Skeletal muscle satellite cell (primary cell): ENCODE results near the gene OGFOD1.

ENCODE experiments used
- H3K27me3 ChIP-seq: 2 replicates; pipeline ENCODE4 v1.7.0; 2013; ENCODE audit warnings: low read length; ENCODE audit not compliant: control insufficient read depth, insufficient read depth
- H3K36me3 ChIP-seq: 2 replicates; pipeline ENCODE4 v1.7.0; 2013; ENCODE audit warnings: mild to moderate bottlenecking, control low read depth, low read length; ENCODE audit not compliant: insufficient read depth
- H3K4me1 ChIP-seq: 2 replicates; pipeline ENCODE4 v1.7.0; 2013; ENCODE audit warnings: low read length; ENCODE audit not compliant: control insufficient read depth, insufficient read depth
- H3K4me2 ChIP-seq: 2 replicates; pipeline ENCODE4 v1.7.0; 2013; ENCODE audit warnings: mild to moderate bottlenecking, low read length
- H3K4me3 ChIP-seq: 2 replicates; pipeline ENCODE4 v1.7.0; 2013; ENCODE audit warnings: low read length
- H3K9ac ChIP-seq: 2 replicates; pipeline ENCODE4 v1.7.0; 2013; ENCODE audit warnings: mild to moderate bottlenecking, low read depth, low read length, moderate library complexity
- H3K9me3 ChIP-seq: replicated peaks from 2 replicates; pipeline ENCODE4 v1.7.0; 2013; ENCODE audit warnings: mild to moderate bottlenecking, control low read depth, low read length

OGFOD1 gene

GRCh38 chr16:56420613-56421012 lies 30.7 kb upstream of the OGFOD1 start:
- Histone ChIP-seq H3K9ac (no peak overlapping the region), H3K4me2 (no peak overlapping the region), H3K4me1 (peaks cover 25% of the 10 kb centered on the region), H3K4me3 (no peak overlapping the region), H3K27me3 (no peaks in the 10 kb centered on the region), H3K36me3 (no peaks in the 10 kb centered on the region), H3K9me3 (no peaks in the 10 kb centered on the region)

- H3K27me3 ChIP-seq: no peaks in the 10 kb centered on the region
- no peak overlapping the region for H3K9ac ChIP-seq
- H3K9me3 ChIP-seq: no peaks in the 10 kb centered on the region
Measured at GRCh38 chr16:56421313-56421712, 30.0 kb upstream of the OGFOD1 start.

GRCh38 chr16:56421976-56422669 lies 29.2 kb upstream of the OGFOD1 start:
- no peaks in the 10 kb centered on the region for H3K9me3 ChIP-seq
- H3K4me3 ChIP-seq: no peak overlapping the region
- no peaks in the 10 kb centered on the region for H3K27me3 ChIP-seq
- H3K9ac ChIP-seq: no peak overlapping the region
- peaks cover 30% of the 10 kb centered on the region for H3K4me1 ChIP-seq
- no peak overlapping the region for H3K4me2 ChIP-seq
- no peaks in the 10 kb centered on the region for H3K36me3 ChIP-seq

More at GRCh38 chr16:56421313-56421712, 30.0 kb upstream of the OGFOD1 start:
- no peak overlapping the region for H3K4me2 ChIP-seq
- H3K4me3 ChIP-seq: no peak overlapping the region
- peaks cover 30% of the 10 kb centered on the region for H3K4me1 ChIP-seq
- H3K36me3 ChIP-seq: no peaks in the 10 kb centered on the region

GRCh38 chr16:56422896-56423441 lies 28.4 kb upstream of the OGFOD1 start:
- Histone ChIP-seq H3K4me2 (peak overlapping the region; percentile 86), H3K27me3 (no peaks in the 10 kb centered on the region), H3K9ac (peak overlapping the region; percentile 97), H3K4me1 (peaks cover 30% of the 10 kb centered on the region), H3K4me3 (no peak overlapping the region), H3K36me3 (no peaks in the 10 kb centered on the region), H3K9me3 (no peaks in the 10 kb centered on the region)

GRCh38 chr16:56423584-56424403 lies 27.6 kb upstream of the OGFOD1 start:
- Histone ChIP-seq H3K4me2 (peak overlapping the region; percentile 86), H3K36me3 (no peaks in the 10 kb centered on the region), H3K27me3 (no peaks in the 10 kb centered on the region), H3K4me3 (peak overlapping the region; percentile 75), H3K9me3 (no peaks in the 10 kb centered on the region), H3K4me1 (peaks cover 27% of the 10 kb centered on the region), H3K9ac (peak overlapping the region; percentile 97)

- no peaks in the 10 kb centered on the region for H3K36me3 ChIP-seq
- peak overlapping the region; percentile 75 for H3K4me3 ChIP-seq
- peaks cover 23% of the 10 kb centered on the region for H3K4me1 ChIP-seq
- H3K9me3 ChIP-seq: no peaks in the 10 kb centered on the region
- H3K4me2 ChIP-seq: peak overlapping the region; percentile 86
- H3K27me3 ChIP-seq: no peaks in the 10 kb centered on the region
- H3K9ac ChIP-seq: peak overlapping the region; percentile 97
Measured at GRCh38 chr16:56424404-56424764, 27.0 kb upstream of the OGFOD1 start.

- H3K4me3 ChIP-seq: peak overlapping the region; percentile 75
- H3K27me3 ChIP-seq: no peaks in the 10 kb centered on the region
- H3K9me3 ChIP-seq: no peaks in the 10 kb centered on the region
- H3K9ac ChIP-seq: peak overlapping the region; percentile 97
- peak overlapping the region; percentile 86 for H3K4me2 ChIP-seq
- peaks cover 23% of the 10 kb centered on the region for H3K4me1 ChIP-seq
- no peaks in the 10 kb centered on the region for H3K36me3 ChIP-seq
Measured at GRCh38 chr16:56424791-56425438, 26.4 kb upstream of the OGFOD1 start.

- Histone ChIP-seq H3K9ac (peak within 1 kb of the TSS; percentile 97), H3K4me2 (peak within 1 kb of the TSS; percentile 86)
Measured at GRCh38 chr16:56425439-56425832, 25.9 kb upstream of the OGFOD1 start, which contains the start of gene AMFR. Gene AMFR, minus strand, starts transcription at chr16:56425545. Its CDS starts 218 bp downstream, at chr16:56425327.

GRCh38 chr16:56426585-56426984 lies 24.8 kb upstream of the OGFOD1 start:
- H3K27me3 ChIP-seq: no peaks in the 10 kb centered on the region
- H3K9me3 ChIP-seq: no peaks in the 10 kb centered on the region
- no peak overlapping the region for H3K9ac ChIP-seq
- H3K36me3 ChIP-seq: peaks cover 12% of the 10 kb centered on the region
- H3K4me1 ChIP-seq: peaks cover 20% of the 10 kb centered on the region
- no peak overlapping the region for H3K4me2 ChIP-seq
- no peak overlapping the region for H3K4me3 ChIP-seq

More at GRCh38 chr16:56425439-56425832, 25.9 kb upstream of the OGFOD1 start, which contains the start of gene AMFR:
- Histone ChIP-seq H3K4me1 (peaks cover 23% of the 10 kb centered on the region), H3K4me3 (peak within 1 kb of the TSS; percentile 75), H3K36me3 (peaks cover 2% of the 10 kb centered on the region), H3K27me3 (no peaks in the 10 kb centered on the region), H3K9me3 (no peaks in the 10 kb centered on the region)

GRCh38 chr16:56428091-56428490 lies 23.3 kb upstream of the OGFOD1 start:
- H3K9me3 ChIP-seq: no peaks in the 10 kb centered on the region
- no peaks in the 10 kb centered on the region for H3K27me3 ChIP-seq
- H3K4me3 ChIP-seq: no peak overlapping the region

GRCh38 chr16:56436258-56436657 lies 15.1 kb upstream of the OGFOD1 start:
- H3K4me1 ChIP-seq: no peaks in the 10 kb centered on the region
- H3K9me3 ChIP-seq: no peaks in the 10 kb centered on the region
- no peaks in the 10 kb centered on the region for H3K27me3 ChIP-seq
- H3K4me3 ChIP-seq: no peak overlapping the region
- no peak overlapping the region for H3K9ac ChIP-seq
- H3K4me2 ChIP-seq: no peak overlapping the region
- peaks cover 64% of the 10 kb centered on the region for H3K36me3 ChIP-seq

More at GRCh38 chr16:56428091-56428490, 23.3 kb upstream of the OGFOD1 start:
- Histone ChIP-seq H3K9ac (no peak overlapping the region), H3K36me3 (peaks cover 19% of the 10 kb centered on the region), H3K4me1 (peaks cover 12% of the 10 kb centered on the region), H3K4me2 (no peak overlapping the region)
